ENCODE results near the gene TRMT44. TPM values are rescaled to one million over a fixed set of nuclear protein-coding genes. Genes with fewer than 3 reads are reported as not detected.

Gene TRMT44
- total RNA-seq, 1 donor from 2014 or later = 24.5 TPM

GRCh38 chr4:8502371-8502770 lies 61.8 kb downstream of the TRMT44 start:
- TF ChIP-seq, protein P1, sequence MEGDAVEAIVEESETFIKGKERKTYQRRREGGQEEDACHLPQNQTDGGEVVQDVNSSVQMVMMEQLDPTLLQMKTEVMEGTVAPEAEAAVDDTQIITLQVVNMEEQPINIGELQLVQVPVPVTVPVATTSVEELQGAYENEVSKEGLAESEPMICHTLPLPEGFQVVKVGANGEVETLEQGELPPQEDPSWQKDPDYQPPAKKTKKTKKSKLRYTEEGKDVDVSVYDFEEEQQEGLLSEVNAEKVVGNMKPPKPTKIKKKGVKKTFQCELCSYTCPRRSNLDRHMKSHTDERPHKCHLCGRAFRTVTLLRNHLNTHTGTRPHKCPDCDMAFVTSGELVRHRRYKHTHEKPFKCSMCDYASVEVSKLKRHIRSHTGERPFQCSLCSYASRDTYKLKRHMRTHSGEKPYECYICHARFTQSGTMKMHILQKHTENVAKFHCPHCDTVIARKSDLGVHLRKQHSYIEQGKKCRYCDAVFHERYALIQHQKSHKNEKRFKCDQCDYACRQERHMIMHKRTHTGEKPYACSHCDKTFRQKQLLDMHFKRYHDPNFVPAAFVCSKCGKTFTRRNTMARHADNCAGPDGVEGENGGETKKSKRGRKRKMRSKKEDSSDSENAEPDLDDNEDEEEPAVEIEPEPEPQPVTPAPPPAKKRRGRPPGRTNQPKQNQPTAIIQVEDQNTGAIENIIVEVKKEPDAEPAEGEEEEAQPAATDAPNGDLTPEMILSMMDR (IDR thresholded peaks at IDR 0.05) = no peak
- no peaks in the 10 kb centered on the region for H3K9me3 Mint-ChIP-seq (ENCODE audit: unreplicated experiment)
- no peak overlapping the region for H3K4me3 Mint-ChIP-seq (ENCODE audit: unreplicated experiment)
- H3K4me1 Mint-ChIP-seq (ENCODE audit: unreplicated experiment) = peaks cover 21% of the 10 kb centered on the region
- no peaks in the 10 kb centered on the region for H3K36me3 Mint-ChIP-seq (ENCODE audit: unreplicated experiment)
- peaks cover 4% of the 10 kb centered on the region for H3K27me3 Mint-ChIP-seq (ENCODE audit: unreplicated experiment)
- DNase-seq (ENCODE audit: extremely low spot score, unreplicated experiment) = no peak
- H3K27ac Mint-ChIP-seq (ENCODE audit: unreplicated experiment) = no peak overlapping the region

DNA sequence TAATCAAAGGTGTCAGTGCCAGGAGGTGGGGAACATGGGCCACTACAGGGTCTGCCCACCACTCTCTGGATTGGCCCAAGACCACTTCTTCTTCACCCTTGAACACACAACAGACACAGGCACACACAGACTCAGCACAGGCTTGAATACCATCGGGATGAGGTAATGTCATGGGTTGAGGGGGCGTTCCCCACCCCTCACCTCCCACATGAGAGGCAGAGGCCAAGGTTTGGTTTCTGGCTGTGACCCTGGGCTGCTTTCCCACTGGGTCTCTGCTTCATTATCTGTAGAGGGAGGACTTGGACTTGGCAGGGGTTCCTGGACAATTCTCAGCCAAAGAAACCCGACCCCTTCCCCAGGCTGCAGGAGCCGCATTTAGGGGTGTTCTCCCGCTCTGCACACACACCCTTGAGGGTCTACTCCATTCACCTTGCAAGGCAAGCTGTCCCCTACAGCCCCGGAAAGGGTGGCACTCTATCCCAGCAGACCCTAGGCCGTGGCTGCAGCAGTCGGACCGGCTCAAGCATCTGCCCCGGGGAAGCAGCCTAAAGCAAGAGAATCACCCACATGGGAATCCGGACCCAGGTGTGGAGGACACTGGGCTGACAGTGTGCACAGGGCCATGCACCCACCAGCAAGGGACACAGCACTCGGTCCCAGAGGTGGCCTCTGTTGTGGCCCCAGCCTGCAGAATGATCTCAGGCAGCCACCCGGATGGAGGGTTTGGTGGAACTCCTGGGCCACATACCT lies 62.4 kb downstream of the TRMT44 start:
- H3K4me3 Mint-ChIP-seq (ENCODE audit: unreplicated experiment) = no peak overlapping the region
- peaks cover 26% of the 10 kb centered on the region for H3K4me1 Mint-ChIP-seq (ENCODE audit: unreplicated experiment)
- peaks cover 4% of the 10 kb centered on the region for H3K27me3 Mint-ChIP-seq (ENCODE audit: unreplicated experiment)
- H3K9me3 Mint-ChIP-seq (ENCODE audit: unreplicated experiment) = no peaks in the 10 kb centered on the region
- TF ChIP-seq, protein P1 (IDR thresholded peaks at IDR 0.05) = no peak
- no peak for DNase-seq (ENCODE audit: extremely low spot score, unreplicated experiment)
- H3K27ac Mint-ChIP-seq (ENCODE audit: unreplicated experiment) = no peak overlapping the region
- H3K36me3 Mint-ChIP-seq (ENCODE audit: unreplicated experiment) = no peaks in the 10 kb centered on the region

DNA sequence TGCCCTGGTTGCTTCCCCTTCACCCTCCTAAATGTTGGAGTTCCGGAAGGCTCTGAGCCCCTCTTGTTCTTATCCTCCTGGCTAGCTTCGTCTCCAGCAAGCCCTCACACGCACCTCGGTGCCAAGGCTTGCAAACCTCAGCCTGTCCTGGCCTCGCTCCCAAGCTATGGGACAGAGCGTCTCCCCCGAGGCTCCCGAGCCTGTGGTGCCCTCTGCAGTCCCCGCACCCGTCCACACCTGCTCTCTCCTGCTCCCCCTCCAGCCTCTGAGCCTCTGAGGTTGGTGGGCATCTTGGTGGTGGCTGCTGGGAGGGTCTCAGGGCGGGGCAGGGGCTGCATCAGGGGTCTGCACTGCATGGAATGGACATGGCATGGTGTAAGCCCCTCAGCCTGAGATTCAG lies 63.2 kb downstream of the TRMT44 start:
- peaks cover 4% of the 10 kb centered on the region for H3K27me3 Mint-ChIP-seq (ENCODE audit: unreplicated experiment)
- TF ChIP-seq, protein P1 (IDR thresholded peaks at IDR 0.05) = no peak
- no peaks in the 10 kb centered on the region for H3K36me3 Mint-ChIP-seq (ENCODE audit: unreplicated experiment)
- no peak overlapping the region for H3K27ac Mint-ChIP-seq (ENCODE audit: unreplicated experiment)
- no peaks in the 10 kb centered on the region for H3K9me3 Mint-ChIP-seq (ENCODE audit: unreplicated experiment)
- H3K4me3 Mint-ChIP-seq (ENCODE audit: unreplicated experiment) = no peak overlapping the region
- peaks cover 28% of the 10 kb centered on the region for H3K4me1 Mint-ChIP-seq (ENCODE audit: unreplicated experiment)
- no peak for DNase-seq (ENCODE audit: extremely low spot score, unreplicated experiment)

DNA sequence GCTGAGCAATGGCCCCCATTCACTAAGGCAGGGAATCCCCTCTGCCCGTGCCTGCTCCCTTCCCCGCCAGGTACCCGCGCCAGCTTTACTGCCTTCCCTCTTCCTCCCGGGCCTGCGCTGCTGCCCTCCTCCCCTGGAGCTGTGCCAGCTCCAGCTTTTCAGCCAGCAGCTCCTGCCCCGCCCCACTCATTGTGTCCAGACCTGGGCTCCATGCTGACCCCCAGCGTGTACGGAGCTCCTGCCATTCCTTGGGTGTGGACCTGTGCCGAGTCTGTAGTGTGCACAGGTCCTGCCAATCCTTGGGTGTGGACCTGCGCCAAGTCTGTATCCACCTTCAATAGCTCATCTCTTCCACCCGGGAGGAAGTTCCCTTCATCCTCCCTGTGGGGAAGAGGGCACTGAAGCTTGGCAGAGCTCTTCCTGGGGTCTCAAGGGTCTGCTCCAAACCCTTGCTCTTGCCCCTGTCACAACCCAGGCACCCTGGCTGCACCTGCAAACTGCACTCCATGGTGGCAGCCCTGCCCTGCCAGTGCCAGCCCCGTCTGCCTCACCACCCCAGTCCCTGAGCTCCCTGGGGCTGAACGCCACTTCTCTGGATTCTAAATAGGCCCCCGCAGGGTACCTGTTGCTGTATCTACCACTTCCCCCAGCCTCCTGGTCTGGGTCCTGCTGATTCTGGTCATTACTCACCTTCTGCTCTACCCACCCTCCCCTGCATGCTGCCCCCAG lies 63.9 kb downstream of the TRMT44 start:
- Mint-ChIP-seq H3K4me3 (ENCODE audit: unreplicated experiment) (no peak overlapping the region), H3K27ac (ENCODE audit: unreplicated experiment) (no peak overlapping the region), H3K27me3 (ENCODE audit: unreplicated experiment) (peaks cover 4% of the 10 kb centered on the region), H3K9me3 (ENCODE audit: unreplicated experiment) (no peaks in the 10 kb centered on the region), H3K36me3 (ENCODE audit: unreplicated experiment) (no peaks in the 10 kb centered on the region), H3K4me1 (ENCODE audit: unreplicated experiment) (peaks cover 29% of the 10 kb centered on the region)
- DNase-seq (ENCODE audit: extremely low spot score, unreplicated experiment) = no peak
- TF ChIP-seq, protein P1 (IDR thresholded peaks at IDR 0.05) = no peak

- Mint-ChIP-seq H3K27ac (ENCODE audit: unreplicated experiment) (no peak overlapping the region), H3K4me3 (ENCODE audit: unreplicated experiment) (no peak overlapping the region), H3K9me3 (ENCODE audit: unreplicated experiment) (no peaks in the 10 kb centered on the region), H3K36me3 (ENCODE audit: unreplicated experiment) (no peaks in the 10 kb centered on the region), H3K27me3 (ENCODE audit: unreplicated experiment) (peaks cover 4% of the 10 kb centered on the region), H3K4me1 (ENCODE audit: unreplicated experiment) (peaks cover 29% of the 10 kb centered on the region)
- no peak for DNase-seq (ENCODE audit: extremely low spot score, unreplicated experiment)
- TF ChIP-seq, protein P1 (IDR thresholded peaks at IDR 0.05) = no peak
These were observed 64.7 kb downstream of the TRMT44 start for GRCh38 chr4:8505229-8505628.

Data from osteocyte (in vitro differentiated cells).